SK-N-DZ (cell line): Measurements from ENCODE around the gene CCDC141.
"Not testable (repeated sequence)": the region's sequence is repeated elsewhere in the genome, so short reads cannot be mapped to it uniquely, and the experiment has no call there.

Experiments
- DNase-seq: peaks from one replicate; pipeline ENCODE4 v3.0.0-alpha.2; 2015; ENCODE audit warnings: low spot score

CCDC141 gene

DNA sequence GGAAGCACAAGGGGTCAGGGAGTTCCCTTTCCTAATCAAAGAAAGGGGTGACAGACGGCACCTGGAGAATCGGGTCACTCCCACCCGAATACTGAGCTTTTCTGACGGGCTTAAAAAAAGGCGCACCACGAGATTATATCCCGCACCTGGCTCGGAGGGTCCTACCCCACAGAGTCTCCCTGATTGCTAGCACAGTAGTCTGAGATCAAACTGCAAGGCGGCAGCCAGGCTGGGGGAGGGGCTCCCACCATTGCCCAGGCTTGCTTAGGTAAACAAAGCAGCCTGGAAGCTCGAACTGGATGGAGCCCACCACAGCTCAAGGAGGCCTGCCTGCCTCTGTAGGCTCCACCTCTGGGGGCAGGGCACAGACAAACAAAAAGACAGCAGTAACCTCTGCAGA is 67.3 kb downstream of the CCDC141 start:
- DNase-seq, result not testable (repeated sequence)

GRCh38 chr2:178980815-178981214 is 69.1 kb downstream of the CCDC141 start:
- no peak for DNase-seq

DNA sequence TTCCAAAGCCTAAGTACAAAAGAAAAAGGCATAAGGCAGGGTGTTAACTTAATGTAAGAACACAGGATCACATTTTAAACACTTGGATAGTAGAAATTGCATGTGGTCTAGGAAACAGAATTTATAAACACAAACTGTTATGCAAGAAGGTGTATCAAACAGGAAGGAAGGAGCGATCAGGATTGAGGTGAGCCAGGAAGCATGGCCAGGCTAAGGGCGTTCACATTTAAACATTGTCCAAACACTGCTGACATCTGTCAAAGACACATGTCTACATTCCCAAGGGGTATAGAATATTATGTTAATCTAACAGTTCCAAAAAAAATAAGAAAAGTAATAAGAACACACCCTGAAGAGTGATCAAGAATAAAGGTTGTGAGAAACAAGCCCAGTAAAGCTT is 71.3 kb downstream of the CCDC141 start:
- DNase-seq, result no peak

DNA sequence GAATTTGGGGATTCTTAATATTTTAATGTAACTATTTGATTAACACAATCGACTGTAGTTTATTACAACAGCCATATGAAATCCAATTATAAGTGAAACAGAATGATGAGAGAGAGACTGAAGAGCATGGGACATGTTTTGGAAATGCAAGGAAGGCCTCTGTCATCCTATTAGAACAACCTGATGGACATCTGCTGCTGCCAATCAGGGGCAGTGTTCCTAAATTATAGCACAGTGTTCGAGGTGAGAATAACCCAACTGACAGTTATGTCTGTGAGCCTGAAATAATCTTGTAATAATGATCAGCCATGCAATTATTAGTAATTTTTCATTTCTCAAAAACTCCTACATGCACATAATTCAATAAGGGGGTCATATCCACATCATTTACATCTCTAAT is 73.6 kb downstream of the CCDC141 start:
- no peak for DNase-seq

DNA sequence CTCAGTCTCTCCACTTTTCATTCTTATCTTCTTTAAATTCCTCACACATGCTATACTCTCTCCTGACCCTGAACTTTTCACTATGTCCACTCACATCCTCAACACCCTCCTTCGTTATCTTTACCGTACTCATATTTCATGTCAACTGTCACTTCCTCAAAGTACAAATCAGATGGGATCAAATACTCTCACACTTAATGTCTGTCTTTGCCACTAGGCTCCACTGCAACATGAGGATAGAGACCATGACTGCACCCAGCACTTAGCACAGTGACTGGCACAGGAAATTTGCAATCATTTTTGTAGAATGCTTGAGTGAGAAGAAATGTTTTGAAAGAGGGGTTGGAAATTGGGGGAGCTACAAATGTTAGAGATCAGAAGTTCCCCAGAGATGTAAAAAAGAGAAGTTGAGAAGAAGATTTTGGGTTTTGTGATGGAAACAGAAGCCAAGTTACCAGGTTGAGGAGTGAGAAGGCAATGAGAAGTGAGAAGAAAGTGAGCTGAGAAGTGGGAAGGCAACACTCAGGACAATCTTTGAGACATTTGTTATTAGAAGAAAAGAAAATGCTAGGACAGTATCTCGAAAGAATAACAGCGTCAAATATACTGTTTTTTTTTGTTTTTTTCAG is 87.0 kb downstream of the CCDC141 start:
- DNase-seq, result no peak

- no peak for DNase-seq
These were observed 87.8 kb downstream of the CCDC141 start for GRCh38 chr2:178962152-178962551.

GRCh38 chr2:178954049-178954448 is 95.9 kb downstream of the CCDC141 start:
- DNase-seq, result no peak

- no peak for DNase-seq
These were observed 98.5 kb downstream of the CCDC141 start for GRCh38 chr2:178951266-178952006.

GRCh38 chr2:178949584-178949983 is 100.4 kb downstream of the CCDC141 start:
- DNase-seq, result no peak

- DNase-seq, result no peak
These were observed 100.8 kb downstream of the CCDC141 start for GRCh38 chr2:178949151-178949550.

GRCh38 chr2:178947006-178947405 is 102.9 kb downstream of the CCDC141 start:
- no peak for DNase-seq

DNA sequence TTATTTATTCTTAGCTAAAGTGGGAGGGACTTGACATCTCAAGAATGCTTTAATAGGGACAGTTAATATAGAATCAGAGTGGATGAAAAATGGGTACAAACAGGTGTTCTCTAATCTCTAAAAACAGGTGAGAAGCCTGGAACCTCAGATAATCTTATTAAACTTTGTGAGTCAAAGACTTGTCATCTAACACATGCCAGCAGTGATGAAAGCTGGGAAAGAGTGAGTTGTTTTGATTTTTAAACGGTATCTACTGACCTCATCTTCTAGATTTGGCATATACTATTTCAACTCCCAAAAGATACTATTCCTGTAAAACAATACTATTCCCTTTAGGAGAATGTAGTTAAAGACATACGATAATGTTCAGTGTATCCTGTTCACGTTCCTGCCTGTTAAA is 103.4 kb downstream of the CCDC141 start:
- DNase-seq, result no peak

DNA sequence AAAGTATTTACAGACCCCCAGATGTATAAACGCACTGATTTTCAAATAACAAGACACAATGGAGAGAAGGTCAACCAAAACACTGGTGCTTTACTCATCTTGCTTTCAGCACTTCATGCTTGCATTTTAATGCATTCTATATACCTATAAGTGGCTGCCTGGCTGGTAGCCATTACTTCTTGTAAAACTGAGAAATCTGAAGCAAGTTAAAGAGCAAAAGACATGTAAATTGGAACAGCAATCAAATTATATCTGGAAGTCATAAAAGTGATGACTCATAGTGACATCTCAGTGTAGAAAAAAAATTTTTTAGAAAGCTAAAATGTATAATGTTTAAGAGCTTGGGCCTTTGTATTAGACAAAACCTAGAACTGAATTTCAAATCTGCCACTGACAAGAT is 106.2 kb downstream of the CCDC141 start:
- no peak for DNase-seq

DNA sequence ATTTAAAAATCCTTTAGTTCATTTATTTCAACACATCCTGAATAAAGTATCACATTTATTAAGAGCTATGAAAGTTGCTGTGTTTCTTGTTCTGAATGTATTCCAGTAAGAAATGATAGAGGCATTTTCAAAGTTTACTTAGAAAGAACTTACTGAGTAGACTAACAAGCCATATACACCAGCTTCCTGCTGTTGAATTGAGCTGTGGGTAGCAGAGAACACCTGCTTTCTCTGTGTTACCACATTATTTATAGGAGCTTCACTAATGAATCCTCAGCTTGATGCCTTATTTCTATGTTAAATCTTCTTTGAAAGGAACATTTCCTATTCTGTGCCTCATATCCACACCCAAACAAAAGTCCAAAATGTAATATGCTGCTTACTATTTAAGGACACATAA is 115.4 kb downstream of the CCDC141 start:
- DNase-seq, result no peak

- DNase-seq, result no peak
These were observed 116.4 kb downstream of the CCDC141 start for GRCh38 chr2:178933493-178933892.

- DNase-seq, result no peak
These were observed 121.9 kb downstream of the CCDC141 start for GRCh38 chr2:178928077-178928476.

DNA sequence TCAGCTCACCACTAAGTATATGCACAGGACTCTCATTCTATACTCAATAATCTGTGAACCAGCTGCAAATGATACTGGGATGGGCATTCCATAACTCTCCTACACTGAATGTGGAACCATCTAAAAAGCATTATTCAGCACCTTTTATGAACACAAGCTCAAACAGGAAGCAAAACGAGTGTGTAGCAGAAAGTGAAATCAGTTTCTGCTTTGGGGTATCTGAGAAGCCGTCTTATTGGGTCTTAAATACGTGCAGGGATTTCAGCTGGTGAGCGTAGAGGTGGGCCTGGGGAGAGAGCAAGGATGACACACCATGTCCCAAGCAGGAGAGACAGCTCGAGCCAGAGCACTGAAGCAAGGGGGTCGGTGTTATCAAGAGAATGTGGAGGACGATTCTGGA is 122.8 kb downstream of the CCDC141 start:
- DNase-seq, result no peak

DNA sequence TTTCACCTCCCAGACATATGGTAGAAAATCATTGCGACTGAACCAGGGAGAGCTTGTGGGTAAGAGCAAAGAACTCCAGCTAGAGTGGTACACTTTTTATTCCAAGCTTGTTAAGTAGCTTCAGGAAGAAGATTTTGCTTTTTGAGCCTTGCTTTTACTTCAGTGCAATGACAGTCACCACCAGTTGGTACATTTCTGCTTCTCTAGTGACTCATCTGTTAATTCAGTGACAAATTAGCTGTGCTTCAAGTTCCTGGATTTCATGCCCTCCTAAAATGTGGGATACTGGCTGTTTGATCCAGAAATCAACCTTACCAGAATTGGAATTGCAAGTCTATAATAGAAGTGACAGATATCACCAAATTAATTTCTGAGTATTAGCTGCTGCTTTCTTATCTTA is 125.1 kb downstream of the CCDC141 start:
- no peak for DNase-seq

- DNase-seq, result no peak
These were observed 126.4 kb downstream of the CCDC141 start for GRCh38 chr2:178923546-178923945.

DNA sequence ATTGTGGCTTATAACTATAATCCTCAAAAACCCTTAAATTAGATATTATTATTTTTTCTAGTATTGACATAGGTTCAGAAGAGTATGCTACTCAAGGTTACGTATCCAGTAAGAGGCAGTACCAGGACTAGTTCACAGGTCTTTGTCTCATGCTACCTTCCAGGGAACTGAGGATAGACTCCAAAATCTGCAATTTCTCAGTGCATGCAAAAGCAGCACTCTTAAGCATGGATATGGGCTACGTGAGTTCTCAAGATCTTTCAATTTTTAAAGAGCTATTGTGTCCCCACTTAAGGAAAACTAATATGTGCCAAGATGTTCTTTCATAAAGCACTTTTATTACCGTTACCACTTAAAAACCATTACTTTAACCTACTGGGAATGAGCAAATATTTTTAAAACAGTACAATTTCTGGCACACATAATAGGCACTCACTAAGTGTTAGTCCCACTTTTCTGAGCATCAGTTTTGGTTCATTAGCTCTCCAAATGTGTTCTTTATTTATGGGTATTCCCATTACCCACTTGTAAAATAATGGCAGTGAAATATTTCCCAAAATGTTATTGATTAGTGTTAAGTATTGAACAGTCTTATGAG is 128.9 kb downstream of the CCDC141 start:
- no peak for DNase-seq

DNA sequence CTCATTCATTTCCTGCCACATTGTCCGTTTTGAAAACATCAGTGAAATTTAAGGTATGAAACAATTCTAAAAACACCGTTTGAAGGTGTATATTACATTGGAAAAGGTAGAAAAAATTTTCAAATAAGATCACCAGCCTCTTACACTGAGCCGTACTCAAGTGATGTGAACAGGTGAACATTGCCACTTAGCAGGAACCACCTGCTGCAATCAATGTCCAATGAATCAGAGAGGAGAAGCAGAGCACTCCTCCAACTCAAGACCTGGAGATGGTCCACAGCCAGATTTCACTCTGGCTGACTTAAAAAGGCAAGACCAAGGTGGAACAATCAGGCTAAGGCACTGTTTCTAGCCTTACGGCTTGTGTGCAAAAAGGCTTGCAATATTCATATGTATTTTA is 132.4 kb downstream of the CCDC141 start:
- DNase-seq, result peak; percentile 8

DNA sequence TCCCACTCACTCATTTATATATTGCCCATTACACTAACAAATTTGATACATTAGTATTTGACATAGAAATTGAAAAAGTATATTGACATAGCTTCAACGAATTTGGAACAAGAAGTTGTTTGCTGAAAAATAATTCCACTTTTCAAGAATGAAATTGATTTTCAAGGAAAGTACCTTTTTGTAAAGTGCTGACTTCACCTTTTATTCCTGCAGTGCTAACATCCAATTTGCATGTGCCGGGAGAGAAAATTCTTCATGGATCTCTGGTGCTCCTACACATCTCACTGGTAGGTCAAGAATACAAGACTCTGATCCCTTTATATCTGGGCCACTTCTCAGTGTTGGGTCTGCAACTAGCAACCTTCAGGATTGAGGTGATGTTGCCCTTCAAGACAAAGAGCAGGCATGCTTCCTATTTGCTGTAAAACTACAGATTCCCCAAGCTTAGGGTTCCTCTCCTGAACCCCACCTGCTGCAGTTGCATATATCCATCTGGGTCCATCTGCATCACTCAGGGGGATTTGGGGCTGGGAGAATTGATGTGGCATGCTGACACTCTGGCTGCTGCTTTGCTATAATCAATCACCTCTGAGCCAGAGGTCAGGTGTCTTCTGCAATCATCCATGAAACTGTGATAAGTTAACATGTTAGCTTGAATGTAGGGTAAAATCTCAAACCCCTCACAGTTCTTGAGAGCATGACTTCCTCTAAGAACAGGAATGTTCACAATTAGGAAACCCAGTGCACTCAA is 134.3 kb downstream of the CCDC141 start:
- DNase-seq, result no peak
